ENCODE measurements around the gene PIP5K1B. TPM values are rescaled to one million over a fixed set of nuclear protein-coding genes. Genes with fewer than 3 reads are reported as not detected.
"Not testable (repeated sequence)": the region's sequence is repeated elsewhere in the genome, so short reads cannot be mapped to it uniquely, and the experiment has no call there.

PIP5K1B gene
- total RNA-seq, 1 donor from 2014 or later: 5.0 TPM

- no peak for DNase-seq
Measured at GRCh38 chr9:69030851-69031645, 326.0 kb downstream of the PIP5K1B start.

- no peak for DNase-seq
Measured at GRCh38 chr9:69034071-69034470, 329.0 kb downstream of the PIP5K1B start.

- DNase-seq: peak; percentile 79
Measured at GRCh38 chr9:69035438-69036308, 330.6 kb downstream of the PIP5K1B start, which contains the start of gene FXN. Gene FXN (plus strand): TSS chr9:69035752. CDS start chr9:69035783, 31 bp downstream.

GRCh38 chr9:69036309-69036708, 331.3 kb downstream of the PIP5K1B start:
- no peak for DNase-seq

- no peak for DNase-seq
Measured at GRCh38 chr9:69036799-69037198, 331.8 kb downstream of the PIP5K1B start.

GRCh38 chr9:69040646-69041045, 335.6 kb downstream of the PIP5K1B start:
- no peak for DNase-seq

GRCh38 chr9:69044240-69045219, 339.5 kb downstream of the PIP5K1B start:
- no peak for DNase-seq

- DNase-seq: no peak
Measured at GRCh38 chr9:69045821-69046220, 340.8 kb downstream of the PIP5K1B start.

GRCh38 chr9:69046723-69047122, 341.7 kb downstream of the PIP5K1B start:
- DNase-seq: no peak

GRCh38 chr9:69047371-69047770, 342.3 kb downstream of the PIP5K1B start:
- DNase-seq: no peak

GRCh38 chr9:69049094-69049493, 344.1 kb downstream of the PIP5K1B start:
- DNase-seq: no peak

- not testable (repeated sequence) for DNase-seq
Measured at GRCh38 chr9:69050936-69051335, 345.9 kb downstream of the PIP5K1B start.

- DNase-seq: no peak
Measured at GRCh38 chr9:69054989-69055388, 349.9 kb downstream of the PIP5K1B start.

- DNase-seq: no peak
Measured at GRCh38 chr9:69056191-69056815, 351.3 kb downstream of the PIP5K1B start.

- DNase-seq: no peak
Measured at GRCh38 chr9:69058101-69058500, 353.1 kb downstream of the PIP5K1B start.

Small RNA genes lying within 50 kb of the gene (small RNA-seq; reads per million reads assigned to genes)
- not detected for gene RNU6-820P (ENCODE audit: low replicate concordance)

Other genes starting within 250 kb of the PIP5K1B start
- not detected for gene TMEM252, start 164.4 kb upstream of the PIP5K1B start, total RNA-seq